ENCODE data around the gene PCSK9. TPM values are rescaled to one million over a fixed set of nuclear protein-coding genes. Genes with fewer than 3 reads are reported as not detected.
A peak's percentile ranks its signal among the peaks of the same experiment; 100 is the strongest.

PCSK9 gene
- total RNA-seq, 1 donor from 2014 or later = not detected

DNA sequence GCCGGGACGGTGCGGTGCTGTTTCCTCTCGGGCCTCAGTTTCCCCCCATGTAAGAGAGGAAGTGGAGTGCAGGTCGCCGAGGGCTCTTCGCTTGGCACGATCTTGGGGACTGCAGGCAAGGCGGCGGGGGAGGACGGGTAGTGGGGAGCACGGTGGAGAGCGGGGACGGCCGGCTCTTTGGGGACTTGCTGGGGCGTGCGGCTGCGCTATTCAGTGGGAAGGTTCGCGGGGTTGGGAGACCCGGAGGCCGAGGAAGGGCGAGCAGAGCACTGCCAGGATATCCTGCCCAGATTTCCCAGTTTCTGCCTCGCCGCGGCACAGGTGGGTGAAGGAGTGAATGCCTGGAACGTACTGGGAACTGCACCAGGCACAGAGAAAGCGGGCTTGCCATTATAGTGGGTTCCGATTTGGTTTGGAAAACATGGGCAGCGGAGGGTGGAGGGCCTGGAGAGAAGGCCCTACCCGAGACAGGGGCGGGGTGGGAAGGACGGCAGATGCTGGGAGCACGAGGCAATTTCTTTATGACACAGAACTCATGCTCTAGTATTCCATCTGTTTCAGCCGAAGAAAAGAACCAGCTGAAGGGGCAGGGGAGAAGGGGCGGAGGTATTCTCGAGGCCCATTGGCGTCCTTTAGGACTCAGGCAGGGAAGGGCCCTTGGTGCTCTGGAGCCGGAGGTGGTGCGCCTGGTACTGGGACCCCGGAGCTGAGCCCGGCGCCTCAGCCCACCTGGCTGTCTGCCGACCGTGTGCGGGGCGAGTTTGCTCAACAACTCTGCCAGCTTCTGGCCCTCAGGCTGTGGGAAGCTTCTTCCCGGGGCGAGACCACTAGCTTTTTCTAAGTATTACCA, 960 bp downstream of the PCSK9 start:
- intact Hi-C loops (cut with DNase I) = no loop called here

GRCh38 chr1:55040933-55041494, 1.7 kb downstream of the PCSK9 start:
- DNase-seq (ENCODE audit: low spot score) = no peak
- intact Hi-C loops (cut with DNase I) = no loop called here

More for the DNA sequence above, 960 bp downstream of the PCSK9 start:
- no peak for DNase-seq (ENCODE audit: low spot score)

DNA sequence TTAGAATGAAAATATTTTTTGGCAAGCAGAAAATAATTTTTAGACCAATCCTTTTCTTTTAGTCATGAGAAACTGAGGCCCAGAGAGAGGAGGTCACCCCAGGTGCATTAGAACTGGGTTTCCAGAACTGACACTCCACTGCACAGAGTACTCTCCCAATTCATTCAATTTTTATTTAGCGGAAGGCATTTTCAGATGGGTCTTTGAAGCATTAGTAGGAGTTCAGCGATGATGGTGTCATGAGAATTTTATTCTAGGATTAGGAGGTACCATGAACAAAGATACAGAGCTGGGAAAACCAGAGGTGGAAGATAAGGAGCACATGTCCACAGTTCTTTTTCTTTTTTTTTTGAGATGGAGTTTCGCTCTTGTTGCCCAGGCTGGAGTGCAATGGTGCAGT, 2.3 kb downstream of the PCSK9 start:
- intact Hi-C loops (cut with DNase I) = no loop called here
- no peak for DNase-seq (ENCODE audit: low spot score)

DNA sequence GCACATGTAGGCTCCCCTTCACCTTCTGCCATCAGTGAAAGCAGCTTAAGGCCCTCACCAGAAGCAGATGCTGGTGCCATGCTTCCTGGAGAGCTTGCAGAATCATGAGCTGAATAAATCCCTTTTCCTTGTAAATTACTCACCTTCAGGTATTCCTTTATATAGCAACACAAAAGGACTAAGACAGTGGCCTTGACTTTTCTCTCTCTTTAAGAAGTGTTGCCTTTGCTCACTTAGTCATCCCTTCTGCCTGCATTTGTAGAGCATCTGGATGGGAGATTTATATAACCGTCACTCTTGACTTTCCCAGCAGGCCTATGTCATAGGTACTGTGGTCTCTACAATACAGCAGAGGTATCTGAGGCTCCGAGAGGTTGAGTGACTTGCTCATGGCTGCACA, 3.7 kb downstream of the PCSK9 start:
- intact Hi-C loops (cut with DNase I) = no loop called here
- no peak for DNase-seq (ENCODE audit: low spot score)

GRCh38 chr1:55043726-55044125, 4.4 kb downstream of the PCSK9 start:
- intact Hi-C loops (cut with DNase I) = no loop called here
- DNase-seq (ENCODE audit: low spot score) = peak; percentile 20

DNA sequence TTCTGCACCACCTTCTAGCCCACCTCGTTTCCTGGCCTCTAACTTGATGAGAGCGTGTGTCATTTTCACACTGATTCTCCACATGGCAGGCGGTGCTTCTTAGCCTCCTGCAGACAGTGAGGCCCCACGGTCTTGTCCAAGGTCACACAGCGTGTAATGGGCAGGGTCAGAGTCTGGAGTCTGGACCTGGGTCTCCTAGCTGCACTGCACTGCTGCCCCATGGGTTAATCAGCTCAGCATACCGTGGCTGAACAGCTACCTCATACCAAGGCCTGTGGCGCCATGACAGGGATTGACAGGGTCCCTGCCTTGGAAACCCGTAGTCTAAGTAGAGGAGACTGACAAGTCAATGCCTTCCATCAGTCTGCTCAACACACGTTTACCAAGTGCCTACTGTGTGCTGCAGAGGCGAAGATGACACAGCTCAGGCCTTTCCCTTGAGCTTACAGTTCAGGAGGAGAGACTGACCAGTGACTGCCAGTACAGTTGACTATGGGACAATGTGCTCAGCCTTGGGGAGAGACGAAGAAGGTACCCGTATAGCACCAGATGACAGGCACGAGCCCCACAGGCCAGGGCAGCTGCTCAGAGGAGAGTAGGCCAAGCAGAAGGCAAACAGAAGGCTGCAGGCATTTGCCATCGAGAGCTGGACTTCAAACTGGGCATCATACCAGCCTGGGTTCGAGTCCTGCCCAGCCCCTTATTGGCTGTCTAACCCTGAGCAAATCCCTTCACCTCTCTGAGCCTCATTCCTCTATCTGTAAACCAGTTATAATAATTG, 5.5 kb downstream of the PCSK9 start:
- intact Hi-C loops (cut with DNase I) = no loop called here
- peak; percentile 60 for DNase-seq (ENCODE audit: low spot score)

DNA sequence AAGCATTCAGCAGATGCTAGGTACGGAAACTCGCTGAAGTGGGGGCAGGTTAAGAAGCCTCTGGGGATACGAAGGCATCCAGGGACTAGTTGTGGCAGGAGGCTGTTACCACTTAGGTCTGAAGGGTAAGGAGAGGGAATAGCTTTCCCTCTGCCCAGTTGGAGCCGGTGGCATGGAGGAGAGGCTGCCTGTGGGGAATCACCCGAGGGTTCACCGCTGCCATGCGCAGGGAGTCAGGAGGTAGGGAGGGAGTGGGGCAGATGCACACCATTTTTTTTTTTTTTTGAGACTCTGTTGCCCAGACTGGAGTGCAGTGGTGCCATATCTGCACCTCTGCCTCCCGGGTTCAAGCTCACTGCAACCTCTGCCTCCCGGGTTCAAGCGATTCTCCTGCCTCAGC, 6.1 kb downstream of the PCSK9 start:
- DNase-seq (ENCODE audit: low spot score) = peak; percentile 7
- intact Hi-C loops (cut with DNase I) = no loop called here

DNA sequence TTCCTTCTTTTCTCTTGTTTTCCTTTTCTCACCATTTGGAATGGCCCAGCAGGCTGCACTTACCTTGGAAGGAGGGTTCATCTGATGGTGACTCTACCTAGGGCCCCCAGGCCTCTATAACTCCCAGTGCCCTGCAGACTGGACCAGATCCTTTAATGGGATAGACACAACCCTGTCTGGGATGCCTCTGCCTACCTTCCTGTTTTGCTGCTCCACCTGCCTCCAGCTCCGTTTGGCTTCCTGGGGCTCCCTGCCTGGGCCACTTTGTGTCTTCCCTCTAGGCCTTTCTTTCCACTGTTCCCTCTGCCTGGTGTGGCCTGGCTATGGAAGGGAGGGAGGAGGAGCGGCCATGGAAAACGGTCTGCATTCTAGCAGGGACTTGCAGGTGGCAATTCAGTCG, 7.5 kb downstream of the PCSK9 start:
- peak; percentile 73 for DNase-seq (ENCODE audit: low spot score)
- intact Hi-C loops (cut with DNase I) = no loop called here

GRCh38 chr1:55047611-55048010, 8.3 kb downstream of the PCSK9 start:
- DNase-seq (ENCODE audit: low spot score) = peak; percentile 29
- intact Hi-C loops (cut with DNase I) = no loop called here

GRCh38 chr1:55048453-55049270, 9.3 kb downstream of the PCSK9 start:
- peak; percentile 61 for DNase-seq (ENCODE audit: low spot score)
- intact Hi-C loops (cut with DNase I) = no loop called here

GRCh38 chr1:55049271-55049913, 10.0 kb downstream of the PCSK9 start:
- intact Hi-C loops (cut with DNase I) = no loop called here

DNA sequence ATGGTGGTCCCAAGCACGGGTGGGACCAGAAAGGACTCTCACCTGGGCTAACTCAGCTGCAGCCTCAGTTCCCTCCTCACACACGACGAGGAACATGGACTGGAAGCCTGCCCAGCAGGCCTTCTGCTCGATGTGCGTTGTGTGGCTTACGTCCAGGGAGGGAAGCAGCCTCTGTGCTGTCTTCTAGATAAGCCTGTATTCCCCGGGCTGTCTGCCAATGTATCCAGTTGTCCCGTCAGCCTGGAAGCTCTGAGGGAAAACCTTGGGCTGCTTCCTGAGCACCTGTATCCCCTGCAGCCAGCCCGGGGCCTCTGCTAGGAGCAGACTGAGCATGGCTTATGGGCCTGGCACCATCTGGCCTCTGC, 10.5 kb downstream of the PCSK9 start:
- intact Hi-C loops (cut with DNase I) = no loop called here
- DNase-seq (ENCODE audit: low spot score) = peak; percentile 76

More at GRCh38 chr1:55049271-55049913, 10.0 kb downstream of the PCSK9 start:
- DNase-seq (ENCODE audit: low spot score) = peak; percentile 31

DNA sequence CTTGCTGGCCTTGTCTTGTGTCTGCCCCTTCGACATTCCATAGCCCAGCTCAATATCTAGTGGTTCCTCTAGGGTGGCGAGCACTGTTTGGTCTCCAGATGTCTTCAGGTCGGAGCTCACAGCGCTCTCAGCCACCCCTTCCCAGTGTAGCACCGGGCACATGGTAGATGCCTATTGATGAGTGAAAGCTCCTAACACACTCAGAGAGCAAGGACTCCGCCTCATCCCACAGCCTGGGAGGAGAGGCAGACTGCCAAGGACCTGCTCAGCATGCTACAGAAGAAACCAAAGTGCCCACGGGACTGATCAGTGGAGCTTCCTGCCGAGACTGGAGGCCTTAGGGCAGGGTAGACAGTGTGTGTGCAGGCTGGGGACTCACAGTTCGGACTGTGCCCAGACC, 10.9 kb downstream of the PCSK9 start:
- intact Hi-C loops (cut with DNase I) = no loop called here
- DNase-seq (ENCODE audit: low spot score) = no peak

- no peak for DNase-seq (ENCODE audit: low spot score)
- intact Hi-C loops (cut with DNase I) = no loop called here
Measured at GRCh38 chr1:55051169-55051568, 11.8 kb downstream of the PCSK9 start.

DNA sequence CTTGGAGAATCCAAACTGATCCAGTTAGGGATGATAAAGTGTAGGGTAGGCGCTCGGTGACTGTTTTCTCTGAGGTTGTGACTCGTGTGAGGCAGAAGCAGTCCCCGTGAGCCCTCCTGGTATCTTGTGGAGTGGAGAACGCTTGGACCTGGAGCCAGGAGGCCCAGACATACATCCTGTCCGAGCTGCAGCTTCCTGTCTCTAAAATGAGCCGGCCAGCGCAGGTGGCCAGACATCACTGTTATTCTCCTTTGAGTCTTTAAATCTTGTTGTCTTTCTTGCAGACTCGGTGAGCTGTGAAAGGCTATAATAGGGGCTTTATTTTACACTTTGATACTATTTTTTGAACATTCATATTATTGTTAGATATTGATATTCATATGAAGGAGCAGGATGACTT, 12.3 kb downstream of the PCSK9 start:
- DNase-seq (ENCODE audit: low spot score) = no peak
- intact Hi-C loops (cut with DNase I) = no loop called here

- intact Hi-C loops (cut with DNase I) = no loop called here
Measured at GRCh38 chr1:55052221-55053142, 13.1 kb downstream of the PCSK9 start.

DNA sequence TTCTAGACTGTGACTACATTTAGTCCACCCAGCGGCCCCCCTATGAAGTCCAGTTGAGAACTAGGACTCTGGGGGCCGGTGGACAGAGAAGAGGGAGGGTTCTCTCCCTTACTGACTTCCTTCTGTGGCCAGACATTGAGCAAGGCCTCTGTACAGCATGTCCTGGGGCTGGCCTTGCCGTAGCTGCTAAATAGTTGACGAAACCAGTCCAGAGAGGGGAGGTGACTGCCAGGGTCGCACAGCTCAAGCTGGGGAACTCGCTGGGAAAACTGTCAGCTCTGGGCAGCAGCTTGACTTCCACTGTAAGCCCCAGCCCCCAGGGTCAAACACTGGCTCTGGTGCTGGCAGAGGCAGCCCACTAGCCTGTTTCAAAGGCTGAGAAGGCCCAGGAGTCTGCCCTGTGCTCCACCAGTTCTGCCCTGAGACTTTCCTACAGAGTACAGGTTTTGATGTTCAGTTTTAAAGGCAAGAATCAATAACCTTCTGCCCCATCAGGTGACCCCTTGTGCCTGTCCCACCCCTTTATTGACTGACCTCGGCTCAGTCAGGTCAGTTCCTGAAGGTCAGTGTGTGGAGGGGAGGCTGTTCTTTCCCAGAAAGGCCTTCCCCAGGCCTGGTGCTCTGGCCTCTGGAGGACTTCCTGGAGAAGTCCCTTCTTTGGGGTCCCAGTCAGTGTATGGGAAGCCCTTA, 14.1 kb downstream of the PCSK9 start:
- no peak for DNase-seq (ENCODE audit: low spot score)
- intact Hi-C loops (cut with DNase I) = no loop called here

More at GRCh38 chr1:55052221-55053142, 13.1 kb downstream of the PCSK9 start:
- DNase-seq (ENCODE audit: low spot score) = no peak

- no peak for DNase-seq (ENCODE audit: low spot score)
- intact Hi-C loops (cut with DNase I) = no loop called here
Measured at GRCh38 chr1:55054396-55054795, 15.0 kb downstream of the PCSK9 start.

Measured in cardiac septum (tissue), 1 donor.